Measurements from ENCODE around the gene LTB.

- no peak for TF ChIP-seq POLR2A (IDR thresholded peaks at IDR 0.05; ENCODE audit: low read depth, low read length)
- TF ChIP-seq MAX (IDR thresholded peaks at IDR 0.05; ENCODE audit: insufficient read depth, insufficient read length): no peak
- no peak for TF ChIP-seq CTCF (IDR thresholded peaks at IDR 0.05; ENCODE audit: extremely low read depth in 1 of 2, insufficient read depth in 1 of 2, low read depth in 1 of 2, low read length in 2 of 2)
- no peak for TF ChIP-seq EZH2 (IDR thresholded peaks at IDR 0.05; ENCODE audit: borderline replicate concordance, low read depth, low read length, severe bottlenecking)
- no peak for TF ChIP-seq POLR2AphosphoS5 (IDR thresholded peaks at IDR 0.05; ENCODE audit: insufficient read depth, low read depth, low read length)
Measured at GRCh38 chr6:31533455-31533841, 48.8 kb downstream of the LTB start.
